ENCODE results near the gene ARMH3. TPM values are rescaled to one million over a fixed set of nuclear protein-coding genes. Genes with fewer than 3 reads are reported as not detected.
"Not testable (repeated sequence)": the region's sequence is repeated elsewhere in the genome, so short reads cannot be mapped to it uniquely, and the experiment has no call there.

ARMH3 gene
- total RNA-seq, 1 experiment from 2014 or later = 3.7 TPM

DNA sequence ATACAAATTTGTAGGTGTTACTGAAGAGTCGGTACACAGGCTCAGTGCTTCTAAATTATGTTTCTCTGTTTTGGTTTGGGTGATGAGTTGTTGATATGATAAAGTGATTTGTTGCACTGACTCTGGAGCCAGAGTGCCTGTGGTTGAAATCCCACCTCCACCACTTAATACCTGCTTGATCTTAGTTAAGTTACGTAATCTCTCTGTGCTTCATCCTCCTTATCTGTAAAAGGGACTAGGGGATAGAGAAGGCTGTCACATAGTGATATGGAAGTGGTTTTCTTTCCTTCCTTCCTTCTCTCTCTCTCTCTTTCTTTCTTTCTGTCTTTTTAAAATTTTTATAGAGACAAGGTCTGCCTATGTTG, 8.5 kb upstream of the ARMH3 start:
- Histone ChIP-seq H3K4me3 (ENCODE audit: low read length) (peak overlapping the region; percentile 82), H2AFZ (ENCODE audit: low read length) (0 out of 2 replicates have a peak overlapping the region, but pooled peaks have one; percentile 43), H3K36me3 (ENCODE audit: insufficient read depth, low read length) (no peaks in the 10 kb centered on the region), H4K20me1 (ENCODE audit: insufficient read depth, low read depth, low read length) (peaks cover 5% of the 10 kb centered on the region; the same call in 1 of the 2 replicates), H3K79me2 (ENCODE audit: low read length) (peaks cover 26% of the 10 kb centered on the region), H3K9me2 (replicated peaks; ENCODE audit: insufficient read depth, low read length) (no peaks in the 10 kb centered on the region), H3K4me2 (ENCODE audit: low read depth, low read length, poor library complexity, severe bottlenecking) (peak overlapping the region; percentile 71), H3K27ac (ENCODE audit: low read length) (peak overlapping the region; percentile 54; the same call in 1 of the 2 replicates), H3K4me1 (ENCODE audit: low read length) (peaks cover 17% of the 10 kb centered on the region), H3K9me3 (ENCODE audit: low read length) (no peaks in the 10 kb centered on the region), H3K9ac (ENCODE audit: low read length) (peak overlapping the region; percentile 70), H3K27me3 (ENCODE audit: low read length) (no peaks in the 10 kb centered on the region)
- DNase-seq = no peak

DNA sequence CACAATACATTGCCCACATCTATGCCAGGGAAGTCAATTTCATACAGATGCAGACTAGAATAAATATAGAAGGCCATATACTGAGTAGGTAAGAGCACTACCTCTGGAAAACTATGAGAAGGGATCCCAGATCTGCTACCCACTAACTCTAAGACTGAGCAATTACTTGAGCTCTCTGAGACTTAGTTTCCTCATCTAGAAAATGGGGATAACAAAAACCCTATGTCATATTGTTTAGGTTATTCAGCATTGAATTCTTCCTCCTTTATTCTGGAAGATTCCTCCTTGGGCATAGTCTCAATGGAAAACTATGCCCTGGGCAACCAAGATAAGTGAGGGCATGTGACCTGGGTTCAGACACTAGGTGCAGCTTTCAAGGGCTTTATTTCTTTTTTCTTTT, 4.0 kb upstream of the ARMH3 start:
- Histone ChIP-seq H3K27me3 (ENCODE audit: low read length) (no peaks in the 10 kb centered on the region), H3K27ac (ENCODE audit: low read length) (no peak overlapping the region), H3K36me3 (ENCODE audit: insufficient read depth, low read length) (no peaks in the 10 kb centered on the region), H3K9ac (ENCODE audit: low read length) (no peak overlapping the region), H3K79me2 (ENCODE audit: low read length) (peaks cover 7% of the 10 kb centered on the region), H3K4me2 (ENCODE audit: low read depth, low read length, poor library complexity, severe bottlenecking) (no peak overlapping the region), H3K4me1 (ENCODE audit: low read length) (peaks cover 11% of the 10 kb centered on the region), H3K4me3 (ENCODE audit: low read length) (no peak overlapping the region), H4K20me1 (ENCODE audit: insufficient read depth, low read depth, low read length) (no peaks in the 10 kb centered on the region), H3K9me3 (ENCODE audit: low read length) (no peaks in the 10 kb centered on the region), H2AFZ (ENCODE audit: low read length) (no peak overlapping the region), H3K9me2 (replicated peaks; ENCODE audit: insufficient read depth, low read length) (no peaks in the 10 kb centered on the region)
- no peak for DNase-seq

- not testable (repeated sequence) for H2AFZ ChIP-seq (ENCODE audit: low read length); H3K27me3 ChIP-seq (ENCODE audit: low read length); H4K20me1 ChIP-seq (ENCODE audit: insufficient read depth, low read depth, low read length); DNase-seq; H3K36me3 ChIP-seq (ENCODE audit: insufficient read depth, low read length); H3K9me3 ChIP-seq (ENCODE audit: low read length); H3K9me2 ChIP-seq (replicated peaks; ENCODE audit: insufficient read depth, low read length)
- Histone ChIP-seq H3K27ac (ENCODE audit: low read length) (peak overlapping the region; percentile 55), H3K4me1 (ENCODE audit: low read length) (peaks cover 21% of the 10 kb centered on the region), H3K79me2 (ENCODE audit: low read length) (peaks cover 50% of the 10 kb centered on the region), H3K4me2 (ENCODE audit: low read depth, low read length, poor library complexity, severe bottlenecking) (peak overlapping the region; percentile 74), H3K4me3 (ENCODE audit: low read length) (peak overlapping the region; percentile 85), H3K9ac (ENCODE audit: low read length) (peak overlapping the region; percentile 87)
Observed at GRCh38 chr10:102054881-102055646, 909 bp downstream of the ARMH3 start.

DNA sequence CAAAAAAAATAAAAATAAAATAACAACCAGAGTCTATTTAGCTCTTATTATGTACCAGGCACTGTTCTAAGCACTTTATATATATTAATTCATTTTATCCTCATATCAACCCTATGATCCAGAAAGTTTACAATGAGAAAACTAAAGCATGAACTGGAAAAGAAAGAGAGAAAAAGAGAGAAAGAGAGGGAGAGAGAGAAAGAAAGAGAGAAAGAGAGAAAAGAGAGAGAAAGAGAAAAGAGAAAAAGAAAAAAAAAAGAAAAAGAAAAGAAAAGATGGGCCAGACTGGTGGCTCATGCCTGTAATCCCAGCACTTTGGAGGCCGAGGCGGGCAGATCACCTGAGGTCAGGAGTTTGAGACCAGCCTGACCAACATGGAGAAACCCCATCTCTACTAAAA, 9.9 kb downstream of the ARMH3 start:
- H3K9me2 ChIP-seq (replicated peaks; ENCODE audit: insufficient read depth, low read length) = no peaks in the 10 kb centered on the region
- no peak overlapping the region for H3K4me2 ChIP-seq (ENCODE audit: low read depth, low read length, poor library complexity, severe bottlenecking)
- H2AFZ ChIP-seq (ENCODE audit: low read length) = no peak overlapping the region
- H3K36me3 ChIP-seq (ENCODE audit: insufficient read depth, low read length) = no peaks in the 10 kb centered on the region
- H3K27me3 ChIP-seq (ENCODE audit: low read length) = no peaks in the 10 kb centered on the region
- DNase-seq = no peak
- H3K27ac ChIP-seq (ENCODE audit: low read length) = no peak overlapping the region
- no peaks in the 10 kb centered on the region for H3K9me3 ChIP-seq (ENCODE audit: low read length)
- no peak overlapping the region for H3K9ac ChIP-seq (ENCODE audit: low read length)
- 0 out of 2 replicates have a peak, but pooled peaks cover 4% of the 10 kb centered on the region for H4K20me1 ChIP-seq (ENCODE audit: insufficient read depth, low read depth, low read length)
- no peak overlapping the region for H3K4me3 ChIP-seq (ENCODE audit: low read length)
- peaks cover 84% of the 10 kb centered on the region for H3K79me2 ChIP-seq (ENCODE audit: low read length)
- no peaks in the 10 kb centered on the region for H3K4me1 ChIP-seq (ENCODE audit: low read length)

GRCh38 chr10:102045292-102045691, 10.7 kb downstream of the ARMH3 start:
- Histone ChIP-seq H3K4me2 (ENCODE audit: low read depth, low read length, poor library complexity, severe bottlenecking) (no peak overlapping the region), H3K79me2 (ENCODE audit: low read length) (peaks cover 84% of the 10 kb centered on the region), H3K9ac (ENCODE audit: low read length) (no peak overlapping the region), H2AFZ (ENCODE audit: low read length) (no peak overlapping the region), H3K9me2 (replicated peaks; ENCODE audit: insufficient read depth, low read length) (no peaks in the 10 kb centered on the region), H3K4me1 (ENCODE audit: low read length) (no peaks in the 10 kb centered on the region), H3K27me3 (ENCODE audit: low read length) (no peaks in the 10 kb centered on the region), H3K4me3 (ENCODE audit: low read length) (no peak overlapping the region), H4K20me1 (ENCODE audit: insufficient read depth, low read depth, low read length) (0 out of 2 replicates have a peak, but pooled peaks cover 4% of the 10 kb centered on the region), H3K27ac (ENCODE audit: low read length) (no peak overlapping the region), H3K36me3 (ENCODE audit: insufficient read depth, low read length) (no peaks in the 10 kb centered on the region), H3K9me3 (ENCODE audit: low read length) (no peaks in the 10 kb centered on the region)
- DNase-seq = no peak

DNA sequence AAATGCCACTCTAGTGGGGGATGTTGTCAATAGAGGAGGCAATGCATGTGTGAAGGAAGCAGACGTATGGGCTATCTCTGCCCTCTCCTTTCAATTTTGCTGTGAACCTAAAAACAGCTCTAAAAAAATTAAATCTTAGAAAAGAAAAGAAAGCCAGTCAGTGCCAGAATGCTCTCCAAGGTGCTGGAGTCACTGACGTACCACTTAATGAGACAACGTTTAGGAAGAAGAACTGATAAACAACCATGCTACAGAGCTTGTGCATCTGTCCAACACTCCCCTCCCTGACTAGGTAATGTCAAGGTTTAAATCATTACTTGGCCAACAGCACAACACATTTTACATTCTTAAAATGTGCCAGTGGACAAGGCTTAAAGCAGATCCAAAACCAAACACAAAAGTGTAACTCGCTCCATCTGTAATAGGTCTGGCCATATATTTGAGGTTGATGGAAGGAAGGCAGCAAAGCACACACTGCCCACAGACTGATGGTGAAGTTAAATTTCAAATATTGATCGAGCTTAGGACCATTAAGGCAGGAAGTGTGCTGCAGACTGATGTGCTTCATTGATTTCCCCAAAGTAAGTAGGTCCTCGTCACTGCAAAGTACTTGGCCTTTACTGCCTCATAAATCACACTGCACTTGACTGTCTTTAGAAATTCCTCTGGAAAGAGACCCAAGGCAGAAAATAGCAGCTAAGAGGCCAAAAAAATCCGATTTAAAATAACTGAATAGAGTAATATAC, 15.5 kb downstream of the ARMH3 start:
- no peaks in the 10 kb centered on the region for H3K9me3 ChIP-seq (ENCODE audit: low read length)
- no peak overlapping the region for H3K4me3 ChIP-seq (ENCODE audit: low read length)
- H3K4me1 ChIP-seq (ENCODE audit: low read length) = no peaks in the 10 kb centered on the region
- DNase-seq = no peak
- H3K27me3 ChIP-seq (ENCODE audit: low read length) = no peaks in the 10 kb centered on the region
- H3K9me2 ChIP-seq (replicated peaks; ENCODE audit: insufficient read depth, low read length) = no peaks in the 10 kb centered on the region
- peaks cover 47% of the 10 kb centered on the region for H3K79me2 ChIP-seq (ENCODE audit: low read length)
- no peaks in the 10 kb centered on the region for H3K36me3 ChIP-seq (ENCODE audit: insufficient read depth, low read length)
- no peak overlapping the region for H3K4me2 ChIP-seq (ENCODE audit: low read depth, low read length, poor library complexity, severe bottlenecking)
- no peak overlapping the region for H2AFZ ChIP-seq (ENCODE audit: low read length)
- H4K20me1 ChIP-seq (ENCODE audit: insufficient read depth, low read depth, low read length) = 0 out of 2 replicates have a peak, but pooled peaks cover 4% of the 10 kb centered on the region
- no peak overlapping the region for H3K27ac ChIP-seq (ENCODE audit: low read length)
- no peak overlapping the region for H3K9ac ChIP-seq (ENCODE audit: low read length)

DNA sequence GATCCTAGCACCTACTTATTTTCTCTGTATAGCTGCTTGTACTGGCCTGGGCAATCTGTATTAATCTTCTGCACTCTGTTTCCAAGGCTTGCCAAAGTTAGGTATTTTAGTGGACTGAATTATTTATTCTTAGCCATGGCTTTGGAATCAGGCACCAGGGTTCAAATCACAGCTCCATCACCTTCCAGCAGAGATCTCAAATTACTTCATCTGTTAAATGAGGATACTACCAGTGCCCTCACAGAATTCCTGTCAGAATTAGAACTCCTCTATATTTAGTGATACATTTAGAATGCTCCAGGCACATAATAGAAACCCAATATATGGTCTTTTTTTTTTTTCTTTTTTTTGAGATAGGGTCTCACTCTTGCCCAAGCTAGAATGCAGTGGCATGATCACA, 17.6 kb downstream of the ARMH3 start:
- DNase-seq = no peak
- no peaks in the 10 kb centered on the region for H3K27me3 ChIP-seq (ENCODE audit: low read length)
- H3K4me2 ChIP-seq (ENCODE audit: low read depth, low read length, poor library complexity, severe bottlenecking) = no peak overlapping the region
- no peak overlapping the region for H3K4me3 ChIP-seq (ENCODE audit: low read length)
- H3K9me2 ChIP-seq (replicated peaks; ENCODE audit: insufficient read depth, low read length) = no peaks in the 10 kb centered on the region
- 0 out of 2 replicates have a peak, but pooled peaks cover 3% of the 10 kb centered on the region for H4K20me1 ChIP-seq (ENCODE audit: insufficient read depth, low read depth, low read length)
- H3K79me2 ChIP-seq (ENCODE audit: low read length) = peaks cover 32% of the 10 kb centered on the region
- H3K9me3 ChIP-seq (ENCODE audit: low read length) = no peaks in the 10 kb centered on the region
- H2AFZ ChIP-seq (ENCODE audit: low read length) = no peak overlapping the region
- no peaks in the 10 kb centered on the region for H3K36me3 ChIP-seq (ENCODE audit: insufficient read depth, low read length)
- no peak overlapping the region for H3K27ac ChIP-seq (ENCODE audit: low read length)
- no peak overlapping the region for H3K9ac ChIP-seq (ENCODE audit: low read length)
- no peaks in the 10 kb centered on the region for H3K4me1 ChIP-seq (ENCODE audit: low read length)

GRCh38 chr10:102035807-102036206, 20.2 kb downstream of the ARMH3 start:
- H4K20me1 ChIP-seq (ENCODE audit: insufficient read depth, low read depth, low read length); H3K9me3 ChIP-seq (ENCODE audit: low read length); H3K27me3 ChIP-seq (ENCODE audit: low read length); H3K9me2 ChIP-seq (replicated peaks; ENCODE audit: insufficient read depth, low read length); H3K27ac ChIP-seq (ENCODE audit: low read length); H2AFZ ChIP-seq (ENCODE audit: low read length); H3K36me3 ChIP-seq (ENCODE audit: insufficient read depth, low read length); H3K4me2 ChIP-seq (ENCODE audit: low read depth, low read length, poor library complexity, severe bottlenecking); H3K4me1 ChIP-seq (ENCODE audit: low read length); H3K9ac ChIP-seq (ENCODE audit: low read length); H3K4me3 ChIP-seq (ENCODE audit: low read length); DNase-seq: not testable (repeated sequence)
- H3K79me2 ChIP-seq (ENCODE audit: low read length) = peaks cover 11% of the 10 kb centered on the region; the same call in 1 of the 2 replicates

Data from Karpas-422 (cell line).